Body of pancreas (tissue), 4 donors: Measurements from ENCODE around the gene CHCHD6. TPM values are rescaled to one million over a fixed set of nuclear protein-coding genes. Genes with fewer than 3 reads are reported as not detected.
A peak's percentile ranks its signal among the peaks of the same experiment; 100 is the strongest.

Experiments used
- ATAC-seq: fragments of 150-250 bp; one replicate; pipeline ENCODE4 v1.9.1; 2016
- DNase-seq, 4 donors: peaks; one replicate each; pipeline ENCODE4 v3.0.0-alpha.2; 2019
- H3K27ac ChIP-seq, 4 donors: fragments of 200-600 bp; sonication (generic); 1 replicate in 3 of 4; 2 replicates in 1 of 4; pipeline versions ENCODE4 v1.5.1 to v1.6.1; 2016 to 2019; ENCODE audit warnings: mild to moderate bottlenecking in 1 of 4, mixed read lengths in 1 of 4, moderate library complexity in 1 of 4
- H3K27me3 ChIP-seq, 2 donors: fragments of 200-600 bp; sonication (generic); one replicate each; pipeline ENCODE4 v1.6.0; 2016; ENCODE audit warnings: mild to moderate bottlenecking in 1 of 2
- H3K36me3 ChIP-seq, 2 donors: fragments of 200-600 bp; sonication (generic); replicated peaks in 1 of 2; 2 replicates each; pipeline ENCODE4 v1.5.1; 2016; ENCODE audit warnings: low read depth in 2 of 2; ENCODE audit not compliant: insufficient read depth in 1 of 2
- H3K4me1 ChIP-seq: fragments of 200-600 bp; sonication (generic); one replicate; pipeline ENCODE4 v1.6.0; 2016
- H3K4me3 ChIP-seq, 2 donors: fragments of 200-600 bp; sonication (generic); 1 replicate in 1 of 2; 2 replicates in 1 of 2; pipeline ENCODE4 v1.5.1; 2016 to 2019
- H3K9me3 ChIP-seq, 3 donors: fragments of 200-600 bp; sonication (generic); 1 replicate in 2 of 3; 2 replicates in 1 of 3; pipeline ENCODE4 v1.5.1; 2016
- POLR2A ChIP-seq, 3 donors: fragments of 450-650 bp; IDR thresholded peaks; one replicate each; pipeline ENCODE4 v1.6.1; 2016; ENCODE audit warnings: antibody characterized with exemption in 3 of 3, mild to moderate bottlenecking in 2 of 3
- WGBS, 2 donors: methylation state at CpG; one replicate each; pipeline ENCODE4 v1.1.5; 2017; 5-methylcytosine and 5-hydroxymethylcytosine counted together
- intact Hi-C: fragments of 100-400 bp; cut with DNase I; formaldehyde crosslinking; loops from one replicate; pipeline ENCODE4 v1.15.1; 2023
- total RNA-seq, 2 donors: library from RNA; depleted of rRNA; stranded (reverse); fragments of >200 nt; gene quantifications; one replicate each; pipeline ENCODE4 v1.1.0, GENCODE V29; 2016
- TF ChIP-seq, protein P1 (sequence below), 7 experiments: fragments of 450-650 bp in 4 of 7; fragments of 200-600 bp in 3 of 7; sonication (generic) in 3 of 7; IDR thresholded peaks; one replicate each; pipeline ENCODE4 v1.5.1; 2016 to 2019; ENCODE audit warnings: antibody characterized with exemption in 7 of 7

The CHCHD6 gene
- total RNA-seq, 2 donors from 2014 or later = 0.66 to 10.9 TPM

DNA sequence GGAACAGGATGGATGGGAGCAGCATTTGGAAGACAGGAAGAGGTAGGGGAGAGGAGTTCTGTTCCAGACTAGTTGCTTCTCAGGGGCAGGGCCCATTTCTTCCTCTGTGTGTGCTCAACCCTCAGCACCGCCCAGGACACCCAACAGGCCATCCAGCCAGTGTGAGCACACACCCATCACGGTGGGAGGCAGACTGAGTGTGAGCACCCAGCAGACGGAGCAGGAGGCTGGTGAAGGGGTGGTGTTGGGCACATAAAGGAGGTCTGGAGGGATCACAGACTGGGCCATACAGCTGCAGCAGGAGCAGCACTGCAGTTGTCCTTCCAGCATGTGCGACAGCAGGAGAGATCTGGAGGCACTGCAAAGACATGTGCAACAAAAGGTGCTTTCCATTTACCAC is 190.4 kb downstream of the CHCHD6 start:
- Histone ChIP-seq H3K36me3 (no peaks in the 10 kb centered on the region), H3K27ac (no peak overlapping the region), H3K9me3 (no peaks in the 10 kb centered on the region), H3K27me3 (no peaks in the 10 kb centered on the region), H3K4me1 (peaks cover 26% of the 10 kb centered on the region), H3K4me3 (no peak overlapping the region)
- TF ChIP-seq, protein P1, sequence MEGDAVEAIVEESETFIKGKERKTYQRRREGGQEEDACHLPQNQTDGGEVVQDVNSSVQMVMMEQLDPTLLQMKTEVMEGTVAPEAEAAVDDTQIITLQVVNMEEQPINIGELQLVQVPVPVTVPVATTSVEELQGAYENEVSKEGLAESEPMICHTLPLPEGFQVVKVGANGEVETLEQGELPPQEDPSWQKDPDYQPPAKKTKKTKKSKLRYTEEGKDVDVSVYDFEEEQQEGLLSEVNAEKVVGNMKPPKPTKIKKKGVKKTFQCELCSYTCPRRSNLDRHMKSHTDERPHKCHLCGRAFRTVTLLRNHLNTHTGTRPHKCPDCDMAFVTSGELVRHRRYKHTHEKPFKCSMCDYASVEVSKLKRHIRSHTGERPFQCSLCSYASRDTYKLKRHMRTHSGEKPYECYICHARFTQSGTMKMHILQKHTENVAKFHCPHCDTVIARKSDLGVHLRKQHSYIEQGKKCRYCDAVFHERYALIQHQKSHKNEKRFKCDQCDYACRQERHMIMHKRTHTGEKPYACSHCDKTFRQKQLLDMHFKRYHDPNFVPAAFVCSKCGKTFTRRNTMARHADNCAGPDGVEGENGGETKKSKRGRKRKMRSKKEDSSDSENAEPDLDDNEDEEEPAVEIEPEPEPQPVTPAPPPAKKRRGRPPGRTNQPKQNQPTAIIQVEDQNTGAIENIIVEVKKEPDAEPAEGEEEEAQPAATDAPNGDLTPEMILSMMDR (IDR thresholded peaks at IDR 0.05) = no peak
- TF ChIP-seq POLR2A (IDR thresholded peaks at IDR 0.05) = no peak
- ATAC-seq (no peak), DNase-seq (no peak)
- 89 to 94% methylated on average over 4 of the region's 4 CpGs for WGBS, 2 donors
- intact Hi-C loops = no loop called here

DNA sequence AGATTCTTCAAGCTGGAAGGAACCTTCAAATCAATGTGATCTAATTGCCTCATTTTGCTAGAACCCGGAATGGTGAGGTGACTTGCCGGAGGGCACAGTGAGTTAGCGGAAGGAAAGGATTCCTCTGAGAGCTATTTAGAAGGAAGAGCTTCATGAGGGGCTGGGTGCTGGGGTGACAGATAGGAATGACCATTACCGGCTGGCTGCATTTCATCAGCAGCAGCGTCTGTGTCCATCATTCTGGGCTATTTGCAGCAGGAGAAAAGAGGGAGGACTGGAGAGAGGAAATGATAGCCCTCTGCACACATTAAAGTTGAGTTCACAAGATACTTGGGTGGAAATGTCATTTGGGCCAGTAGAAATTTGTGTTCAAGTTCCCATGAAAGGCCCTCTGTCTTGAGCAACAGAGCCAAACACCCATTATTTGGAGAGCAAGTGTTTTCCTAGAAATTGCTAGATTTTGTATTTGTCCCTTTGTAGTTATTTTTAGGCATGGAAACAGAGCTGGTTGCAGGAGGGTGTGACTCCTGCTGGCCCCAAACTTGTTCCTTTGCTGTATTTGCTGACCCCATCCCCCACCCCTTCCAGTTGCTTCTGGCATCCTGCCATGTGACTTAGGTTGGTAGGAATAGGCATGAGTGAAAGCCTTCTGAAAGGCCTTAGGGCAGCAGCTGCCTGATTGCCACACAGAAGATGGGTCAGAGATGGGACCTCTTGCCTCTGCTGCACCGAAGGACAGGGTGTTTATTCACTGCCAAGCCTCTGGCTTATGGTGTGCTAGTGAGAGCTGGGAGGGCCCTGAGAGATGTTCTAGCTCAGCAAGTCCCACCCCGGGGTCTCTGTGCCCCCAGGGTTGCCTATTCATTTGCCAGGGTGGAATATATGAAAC is 191.4 kb downstream of the CHCHD6 start:
- intact Hi-C loops = no loop called here
- Histone ChIP-seq H3K4me1 (peaks cover 26% of the 10 kb centered on the region), H3K4me3 (no peak overlapping the region), H3K27ac (no peak overlapping the region), H3K9me3 (no peaks in the 10 kb centered on the region), H3K36me3 (no peaks in the 10 kb centered on the region), H3K27me3 (no peaks in the 10 kb centered on the region)
- ATAC-seq (no peak), DNase-seq (peak; percentile 20 to 39 (median 28))
- TF ChIP-seq, protein P1 (IDR thresholded peaks at IDR 0.05) = no peak
- no peak for TF ChIP-seq POLR2A (IDR thresholded peaks at IDR 0.05)
- WGBS, 2 donors = 76 to 84% methylated on average over 6 to 7 of the region's 7 CpGs

DNA sequence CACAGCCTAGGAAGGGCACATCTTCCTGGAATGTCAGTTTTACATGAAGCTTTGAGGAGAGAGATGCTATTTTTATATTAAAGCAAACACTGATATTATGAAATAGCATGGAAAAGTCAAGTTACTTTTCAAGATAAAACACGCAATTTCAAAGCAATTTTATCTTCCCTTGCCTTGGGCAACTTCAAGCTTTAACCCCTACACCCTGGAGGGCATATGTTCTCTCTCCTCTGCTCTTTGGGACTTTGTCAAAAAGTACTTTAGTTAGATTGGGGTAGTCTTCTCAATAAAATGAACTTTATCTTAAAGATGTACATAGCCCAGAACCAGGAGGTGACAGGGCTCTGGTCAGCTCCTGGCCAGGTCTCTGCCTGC is 192.0 kb downstream of the CHCHD6 start:
- Histone ChIP-seq H3K27ac (no peak overlapping the region), H3K9me3 (no peaks in the 10 kb centered on the region), H3K36me3 (no peaks in the 10 kb centered on the region), H3K4me3 (no peak overlapping the region), H3K4me1 (peaks cover 26% of the 10 kb centered on the region), H3K27me3 (no peaks in the 10 kb centered on the region)
- WGBS, 2 donors = 25 to 41% methylated on average over 1 of the region's 1 CpG
- ATAC-seq (no peak), DNase-seq (no peak)
- TF ChIP-seq, protein P1 (IDR thresholded peaks at IDR 0.05) = no peak
- TF ChIP-seq POLR2A (IDR thresholded peaks at IDR 0.05) = no peak
- intact Hi-C loops = no loop called here

DNA sequence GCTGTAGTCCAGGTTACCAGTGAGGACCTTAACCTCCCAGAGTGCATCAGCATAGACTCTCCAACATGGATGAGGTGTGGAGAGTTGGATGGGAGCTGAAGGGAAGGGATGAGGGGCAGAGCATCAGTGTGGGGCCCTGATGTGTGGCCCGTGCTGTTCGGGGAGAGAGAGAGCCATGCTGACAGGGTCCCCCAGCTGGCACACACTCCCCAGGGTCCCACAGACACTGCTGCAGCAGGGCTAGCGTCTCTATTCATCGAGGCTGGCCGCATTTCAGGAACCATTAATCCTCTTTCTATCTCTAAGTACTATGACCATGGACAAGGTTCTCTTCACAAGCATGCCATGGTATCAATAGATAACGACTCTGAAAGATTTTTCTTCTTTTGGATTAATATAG is 192.9 kb downstream of the CHCHD6 start:
- no peaks in the 10 kb centered on the region for H3K27me3 ChIP-seq
- ATAC-seq = no peak
- H3K4me3 ChIP-seq = no peak overlapping the region
- intact Hi-C loops = no loop called here
- TF ChIP-seq, protein P1 (IDR thresholded peaks at IDR 0.05) = no peak
- TF ChIP-seq POLR2A (IDR thresholded peaks at IDR 0.05) = no peak
- no peak overlapping the region for H3K27ac ChIP-seq
- no peaks in the 10 kb centered on the region for H3K9me3 ChIP-seq
- DNase-seq = no peak
- WGBS, 2 donors = 81 to 85% methylated on average over 6 of the region's 6 CpGs
- H3K36me3 ChIP-seq = no peaks in the 10 kb centered on the region
- H3K4me1 ChIP-seq = peaks cover 26% of the 10 kb centered on the region

GRCh38 chr3:126897943-126898342 is 193.9 kb downstream of the CHCHD6 start:
- H3K4me3 ChIP-seq = no peak overlapping the region
- no peaks in the 10 kb centered on the region for H3K27me3 ChIP-seq
- intact Hi-C loops = no loop called here
- TF ChIP-seq, protein P1 (IDR thresholded peaks at IDR 0.05) = no peak
- TF ChIP-seq POLR2A (IDR thresholded peaks at IDR 0.05) = no peak
- H3K4me1 ChIP-seq = peaks cover 26% of the 10 kb centered on the region
- ATAC-seq (no peak), DNase-seq (no peak)
- 83 to 89% methylated on average over 6 to 7 of the region's 7 CpGs for WGBS, 2 donors
- H3K9me3 ChIP-seq = no peaks in the 10 kb centered on the region
- H3K27ac ChIP-seq = no peak overlapping the region
- H3K36me3 ChIP-seq = no peaks in the 10 kb centered on the region
